ENCODE results near the gene TTC28. TPM values are rescaled to one million over a fixed set of nuclear protein-coding genes. Genes with fewer than 3 reads are reported as not detected.

Gene TTC28
- total RNA-seq, 1 donor from 2014 or later, result 7.9 TPM

DNA sequence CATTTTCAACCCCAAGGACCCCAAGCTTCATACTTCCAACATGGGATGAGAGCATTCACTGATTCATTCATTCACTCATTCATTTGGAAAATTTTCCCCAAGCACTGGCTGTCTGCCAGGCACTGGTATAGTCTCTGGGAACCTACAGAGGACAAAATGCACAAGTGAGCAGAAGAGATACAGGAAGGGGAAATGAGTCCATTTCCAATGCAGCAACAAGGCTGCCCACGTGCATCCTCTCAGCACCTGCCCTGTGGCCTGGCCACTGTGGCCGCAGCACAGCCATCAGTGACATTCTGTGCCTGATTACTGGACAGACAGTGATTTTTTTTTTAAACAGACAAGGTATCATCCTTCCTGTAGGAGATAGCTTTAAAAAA, 664.6 kb downstream of the TTC28 start:
- intact Hi-C loops (cut with micrococcal nuclease), result no loop called here
- Mint-ChIP-seq H3K27me3 (no peaks in the 10 kb centered on the region), H3K9me3 (no peaks in the 10 kb centered on the region), H3K36me3 (ENCODE audit: low read depth) (no peaks in the 10 kb centered on the region), H3K4me3 (no peak overlapping the region), H3K4me1 (no peaks in the 10 kb centered on the region), H3K27ac (no peak overlapping the region)
- POLR2A ChIA-PET, result no interaction called here
- no peak for ATAC-seq (ENCODE audit: low read depth)
- DNase-seq, result no peak
- TF ChIP-seq, protein P1, sequence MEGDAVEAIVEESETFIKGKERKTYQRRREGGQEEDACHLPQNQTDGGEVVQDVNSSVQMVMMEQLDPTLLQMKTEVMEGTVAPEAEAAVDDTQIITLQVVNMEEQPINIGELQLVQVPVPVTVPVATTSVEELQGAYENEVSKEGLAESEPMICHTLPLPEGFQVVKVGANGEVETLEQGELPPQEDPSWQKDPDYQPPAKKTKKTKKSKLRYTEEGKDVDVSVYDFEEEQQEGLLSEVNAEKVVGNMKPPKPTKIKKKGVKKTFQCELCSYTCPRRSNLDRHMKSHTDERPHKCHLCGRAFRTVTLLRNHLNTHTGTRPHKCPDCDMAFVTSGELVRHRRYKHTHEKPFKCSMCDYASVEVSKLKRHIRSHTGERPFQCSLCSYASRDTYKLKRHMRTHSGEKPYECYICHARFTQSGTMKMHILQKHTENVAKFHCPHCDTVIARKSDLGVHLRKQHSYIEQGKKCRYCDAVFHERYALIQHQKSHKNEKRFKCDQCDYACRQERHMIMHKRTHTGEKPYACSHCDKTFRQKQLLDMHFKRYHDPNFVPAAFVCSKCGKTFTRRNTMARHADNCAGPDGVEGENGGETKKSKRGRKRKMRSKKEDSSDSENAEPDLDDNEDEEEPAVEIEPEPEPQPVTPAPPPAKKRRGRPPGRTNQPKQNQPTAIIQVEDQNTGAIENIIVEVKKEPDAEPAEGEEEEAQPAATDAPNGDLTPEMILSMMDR (IDR thresholded peaks at IDR 0.05), result no peak
- CTCF ChIA-PET, result interaction anchor here (7.7 kb wide), 1 partner anchor 131 kb away, joined by 117 read pairs; no protein-coding TSS in a partner anchor

DNA sequence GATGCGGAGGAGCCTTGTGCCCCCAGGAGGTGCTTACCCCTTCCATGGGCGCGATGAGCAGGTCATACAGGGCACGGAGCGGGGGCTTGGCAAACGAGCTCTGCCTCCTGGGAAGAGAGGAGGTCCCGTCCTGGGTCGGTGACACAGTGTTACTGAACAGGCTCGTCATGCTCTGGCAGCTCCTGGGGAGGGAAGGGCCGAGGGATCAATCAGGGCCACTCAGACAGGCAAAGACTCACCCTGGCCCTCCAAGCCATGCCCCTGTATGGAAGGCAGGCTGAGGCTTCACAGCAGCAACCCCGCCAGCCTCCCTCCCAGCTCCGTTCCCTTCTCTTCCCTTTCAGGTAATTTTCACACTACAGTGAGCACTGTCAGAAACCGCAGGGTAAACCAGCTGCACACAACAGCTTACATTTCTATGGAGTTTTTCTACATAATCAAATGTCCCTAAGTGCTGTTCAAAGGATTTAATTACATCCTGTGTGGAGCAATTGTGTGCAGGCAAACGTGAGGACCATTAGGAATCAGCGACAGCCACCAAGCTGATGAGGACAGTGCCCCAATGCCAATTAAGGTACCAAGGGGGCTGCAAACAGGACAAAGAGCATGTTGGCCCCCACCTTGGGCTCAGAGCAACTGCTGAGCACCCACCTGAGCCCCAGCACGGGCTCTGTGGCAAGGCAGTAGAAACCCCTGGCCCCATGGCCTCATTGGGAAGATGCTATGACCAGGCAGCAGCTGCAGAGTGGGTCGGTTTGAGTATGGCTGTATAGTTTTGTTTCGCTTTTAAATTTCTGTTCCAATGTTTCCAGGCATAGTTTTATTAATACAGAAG, 665.2 kb downstream of the TTC28 start:
- intact Hi-C loops (cut with micrococcal nuclease), result no loop called here
- POLR2A ChIA-PET, result no interaction called here
- ATAC-seq (ENCODE audit: low read depth) (no peak), DNase-seq (no peak)
- TF ChIP-seq, protein P1 (IDR thresholded peaks at IDR 0.05), result no peak
- H3K4me1 Mint-ChIP-seq, result no peaks in the 10 kb centered on the region
- CTCF ChIA-PET, result interaction anchor here (7.7 kb wide), 1 partner anchor 130 kb away, joined by 117 read pairs; no protein-coding TSS in a partner anchor
- no peaks in the 10 kb centered on the region for H3K9me3 Mint-ChIP-seq
- no peaks in the 10 kb centered on the region for H3K27me3 Mint-ChIP-seq
- H3K27ac Mint-ChIP-seq, result no peak overlapping the region
- no peaks in the 10 kb centered on the region for H3K36me3 Mint-ChIP-seq (ENCODE audit: low read depth)
- H3K4me3 Mint-ChIP-seq, result no peak overlapping the region

DNA sequence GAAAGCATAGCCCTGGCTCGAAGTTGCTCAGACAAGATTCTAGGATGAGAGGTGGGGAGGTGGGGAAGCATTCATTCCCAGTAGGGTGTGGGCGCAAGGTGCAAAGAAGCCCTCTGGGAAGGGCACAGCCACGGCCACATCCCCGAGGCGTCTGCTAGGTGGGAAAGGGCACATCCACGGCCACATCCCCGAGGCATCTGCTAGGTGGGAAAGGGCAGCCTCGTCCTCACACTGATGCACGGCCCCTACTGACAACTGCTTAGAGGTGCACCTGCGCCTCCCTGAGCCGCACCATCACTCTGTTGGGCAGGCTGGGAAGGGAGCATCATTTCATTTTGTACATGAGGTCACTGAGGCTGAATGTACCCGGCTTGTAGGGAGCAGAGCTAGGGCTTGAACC, 666.0 kb downstream of the TTC28 start:
- DNase-seq, result no peak
- H3K4me3 Mint-ChIP-seq, result no peak overlapping the region
- no peak overlapping the region for H3K27ac Mint-ChIP-seq
- intact Hi-C loops (cut with micrococcal nuclease), result no loop called here
- TF ChIP-seq, protein P1 (IDR thresholded peaks at IDR 0.05), result no peak
- ChIA-PET POLR2A (no interaction called here), CTCF (interaction anchor here (7.7 kb wide), 1 partner anchor 129 kb away, joined by 117 read pairs; no protein-coding TSS in a partner anchor)
- no peaks in the 10 kb centered on the region for H3K27me3 Mint-ChIP-seq
- no peaks in the 10 kb centered on the region for H3K4me1 Mint-ChIP-seq
- ATAC-seq (ENCODE audit: low read depth), result no peak
- no peaks in the 10 kb centered on the region for H3K9me3 Mint-ChIP-seq
- H3K36me3 Mint-ChIP-seq (ENCODE audit: low read depth), result no peaks in the 10 kb centered on the region

DNA sequence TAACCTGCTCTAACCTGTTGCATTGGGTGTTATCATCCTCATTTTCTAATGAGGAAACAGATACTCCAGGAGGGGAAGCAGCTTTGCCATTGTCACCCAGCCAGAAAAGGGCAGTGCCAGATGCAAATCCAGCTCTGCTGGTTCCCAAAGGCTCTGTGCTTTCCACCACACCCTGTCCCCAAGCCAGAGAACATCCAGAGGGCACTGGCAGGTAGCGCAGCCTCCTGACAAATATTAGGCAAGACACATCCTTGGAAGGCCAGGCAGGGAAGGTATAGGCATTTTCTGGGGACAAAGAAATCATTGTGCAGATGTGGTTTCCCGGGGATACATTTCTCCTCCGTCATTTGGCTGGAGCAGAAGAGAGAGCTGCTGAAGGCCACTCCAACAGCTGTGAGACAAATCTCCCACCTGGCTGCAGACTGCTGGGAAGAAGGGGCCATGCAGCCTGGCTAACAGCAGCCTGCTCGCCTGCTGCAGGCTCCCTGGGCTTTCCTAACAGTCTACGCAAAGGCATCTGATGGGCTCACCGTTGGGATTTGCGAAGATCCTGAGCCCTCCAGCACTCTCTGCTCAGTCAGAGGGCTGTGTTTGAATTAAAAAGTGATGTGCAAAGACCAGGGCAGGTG, 666.7 kb downstream of the TTC28 start:
- no peak overlapping the region for H3K4me3 Mint-ChIP-seq
- ATAC-seq (ENCODE audit: low read depth), result no peak
- no peaks in the 10 kb centered on the region for H3K4me1 Mint-ChIP-seq
- no peaks in the 10 kb centered on the region for H3K36me3 Mint-ChIP-seq (ENCODE audit: low read depth)
- intact Hi-C loops (cut with micrococcal nuclease), result no loop called here
- no peaks in the 10 kb centered on the region for H3K9me3 Mint-ChIP-seq
- TF ChIP-seq, protein P1 (IDR thresholded peaks at IDR 0.05), result no peak
- H3K27ac Mint-ChIP-seq, result no peak overlapping the region
- no peaks in the 10 kb centered on the region for H3K27me3 Mint-ChIP-seq
- DNase-seq, result no peak
- POLR2A ChIA-PET, result no interaction called here
- CTCF ChIA-PET, result interaction anchor here (7.7 kb wide), 1 partner anchor 129 kb away, joined by 117 read pairs; no protein-coding TSS in a partner anchor

DNA sequence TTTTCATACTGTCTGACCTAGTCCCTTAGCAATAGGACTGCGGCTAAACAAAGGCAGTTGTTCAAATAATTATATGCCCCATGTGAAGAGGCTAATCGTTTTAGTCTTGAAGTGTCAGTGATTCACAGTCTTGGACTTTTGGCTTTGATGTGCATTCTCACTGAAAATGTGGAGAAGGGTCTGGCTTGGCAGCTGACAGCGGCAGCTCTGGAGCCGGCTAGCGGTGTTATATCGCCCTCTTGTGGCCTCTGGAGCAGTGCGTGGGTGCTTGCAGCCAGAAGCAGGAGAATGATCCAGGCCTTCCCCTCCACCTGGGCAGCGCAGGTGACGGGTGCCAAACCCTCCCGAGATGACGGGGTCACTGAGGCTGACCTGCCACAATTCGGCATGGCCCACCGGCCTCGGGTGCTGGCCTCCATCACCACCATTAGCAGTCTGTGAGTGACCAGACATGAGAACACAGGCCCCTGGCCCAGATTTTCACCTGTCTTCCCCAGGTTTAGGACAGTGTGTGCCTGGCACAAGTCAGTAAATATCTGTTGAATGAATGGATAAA, 670.3 kb downstream of the TTC28 start:
- Mint-ChIP-seq H3K27ac (no peak overlapping the region), H3K4me1 (no peaks in the 10 kb centered on the region), H3K4me3 (no peak overlapping the region), H3K9me3 (no peaks in the 10 kb centered on the region), H3K27me3 (no peaks in the 10 kb centered on the region), H3K36me3 (ENCODE audit: low read depth) (no peaks in the 10 kb centered on the region)
- TF ChIP-seq, protein P1 (IDR thresholded peaks at IDR 0.05), result peak; percentile 91
- ChIA-PET CTCF (interaction anchor here (0.7 to 7.7 kb wide), 6 partner anchors 9 to 132 kb away, joined by 3 to 117 read pairs (median 4); no protein-coding TSS in a partner anchor), POLR2A (interaction anchor here (0.5 kb wide), 1 partner anchor 1172 kb away, joined by 4 read pairs; no protein-coding TSS in a partner anchor)
- ATAC-seq (ENCODE audit: low read depth) (peak; percentile 86), DNase-seq (peak; percentile 62)
- intact Hi-C loops (cut with micrococcal nuclease), result loop anchor here (1.0 to 10.0 kb wide), 4 partner anchors 123 to 1255 kb away; no protein-coding TSS in a partner anchor
